HEK293T (cell line): ENCODE measurements around the gene PRKG1.

Experiments used
- CTCF ChIA-PET: fragments of 350-600 bp; formaldehyde crosslinking; extraction: SDS; loops from one replicate; lab custom pipeline; 2021; ENCODE audit warnings: antibody characterized with exemption, inconsistent platforms; lab: Yijun Ruan, JAX
- POLR2A ChIA-PET: fragments of 350-600 bp; formaldehyde crosslinking; extraction: SDS; loops from one replicate; lab custom pipeline; 2020; ENCODE audit warnings: antibody characterized with exemption, inconsistent platforms; lab: Yijun Ruan, JAX
- DNase-seq: peaks from one replicate; pipeline ENCODE4 v3.0.0; 2012; ENCODE audit warnings: mixed read lengths; ENCODE audit errors: extremely low spot score
- ARNT ChIP-seq: fragments of 450-650 bp; IDR thresholded peaks from 2 replicates; pipeline ENCODE4 v1.6.1; 2017; ENCODE audit warnings: mild to moderate bottlenecking
- BHLHE40 ChIP-seq: fragments of 450-650 bp; IDR thresholded peaks from 2 replicates; pipeline ENCODE4 v1.6.1; 2016; ENCODE audit warnings: mild to moderate bottlenecking, moderate library complexity, borderline replicate concordance
- CTBP1 ChIP-seq: fragments of 450-650 bp; IDR thresholded peaks from 2 replicates; pipeline ENCODE4 v1.6.1; 2016; ENCODE audit warnings: borderline replicate concordance
- ELF4 ChIP-seq: fragments of 450-650 bp; IDR thresholded peaks from 2 replicates; pipeline ENCODE4 v1.6.1; 2017; ENCODE audit warnings: antibody characterized with exemption
- FOXA1 ChIP-seq: fragments of 450-650 bp; IDR thresholded peaks from 2 replicates; pipeline ENCODE4 v1.6.1; 2016; ENCODE audit warnings: mild to moderate bottlenecking
- FOXK2 ChIP-seq: fragments of 450-650 bp; IDR thresholded peaks from 2 replicates; pipeline ENCODE4 v1.6.1; 2016; ENCODE audit warnings: mild to moderate bottlenecking
- FOXM1 ChIP-seq: fragments of 450-650 bp; IDR thresholded peaks from 2 replicates; pipeline ENCODE4 v1.6.1; 2017; ENCODE audit warnings: mild to moderate bottlenecking, borderline replicate concordance
- HDGF ChIP-seq: fragments of 450-650 bp; IDR thresholded peaks from 2 replicates; pipeline ENCODE4 v1.6.1; 2017; ENCODE audit warnings: antibody characterized with exemption, borderline replicate concordance
- L3MBTL2 ChIP-seq: fragments of 450-650 bp; conservative IDR thresholded peaks from 2 replicates; pipeline ENCODE4 v1.6.1; 2016; ENCODE audit warnings: mild to moderate bottlenecking
- LEF1 ChIP-seq: fragments of 450-650 bp; IDR thresholded peaks from 2 replicates; pipeline ENCODE4 v1.6.1; 2017; ENCODE audit warnings: mild to moderate bottlenecking, borderline replicate concordance
- NFRKB ChIP-seq: fragments of 450-650 bp; IDR thresholded peaks from 2 replicates; pipeline ENCODE4 v1.6.1; 2016; ENCODE audit warnings: mild to moderate bottlenecking, moderate library complexity
- SP1 ChIP-seq: fragments of 450-650 bp; IDR thresholded peaks from 2 replicates; pipeline ENCODE4 v1.6.1; 2017
- SUZ12 ChIP-seq: fragments of 450-650 bp; IDR thresholded peaks from 2 replicates; pipeline ENCODE4 v1.6.1; 2016; ENCODE audit warnings: mild to moderate bottlenecking
- TARDBP ChIP-seq: fragments of 450-650 bp; IDR thresholded peaks from 2 replicates; pipeline ENCODE4 v1.6.1; 2016
- ZNF384 ChIP-seq: fragments of 450-650 bp; IDR thresholded peaks from 2 replicates; pipeline ENCODE4 v1.6.1; 2016
- TF ChIP-seq, protein P1 (sequence below): fragments of 450-650 bp; IDR thresholded peaks from 2 replicates; pipeline ENCODE4 v1.6.1; 2016

Gene PRKG1

DNA sequence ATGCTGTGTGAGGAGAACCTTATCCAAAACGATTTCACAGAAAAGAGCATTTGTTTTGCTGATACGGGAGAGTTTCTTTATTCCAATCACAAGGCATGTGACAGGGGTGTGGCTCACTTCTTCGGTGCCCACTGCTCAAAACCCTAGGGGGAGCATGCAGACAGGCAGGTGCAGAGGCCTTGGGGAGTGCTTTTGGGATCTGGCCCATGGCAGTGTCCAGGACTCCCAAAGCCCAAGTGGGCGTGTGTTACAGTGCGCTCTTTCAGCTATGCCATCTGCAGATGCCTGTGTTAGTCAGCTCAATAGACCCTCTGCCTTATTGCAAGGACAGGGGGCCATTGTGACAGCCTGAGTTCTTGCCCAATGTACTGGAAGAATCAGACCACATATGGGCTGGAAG, 530.3 kb downstream of the PRKG1 start:
- POLR2A ChIA-PET: no interaction called here
- TF ChIP-seq HDGF: no peak
- TF ChIP-seq FOXK2: no peak
- no peak for TF ChIP-seq SP1
- TF ChIP-seq ARNT: no peak
- TF ChIP-seq FOXM1: no peak
- TF ChIP-seq NFRKB: no peak
- no peak for TF ChIP-seq FOXA1
- no peak for DNase-seq
- CTCF ChIA-PET: no interaction called here

- TF ChIP-seq SP1 (no peak), HDGF (no peak), CTBP1 (no peak), FOXM1 (no peak), ARNT (no peak), LEF1 (no peak), FOXK2 (no peak), L3MBTL2 (no peak), TARDBP (no peak), FOXA1 (no peak), NFRKB (no peak), BHLHE40 (no peak), ELF4 (no peak), ZNF384 (no peak), SUZ12 (no peak)
- TF ChIP-seq, protein P1, sequence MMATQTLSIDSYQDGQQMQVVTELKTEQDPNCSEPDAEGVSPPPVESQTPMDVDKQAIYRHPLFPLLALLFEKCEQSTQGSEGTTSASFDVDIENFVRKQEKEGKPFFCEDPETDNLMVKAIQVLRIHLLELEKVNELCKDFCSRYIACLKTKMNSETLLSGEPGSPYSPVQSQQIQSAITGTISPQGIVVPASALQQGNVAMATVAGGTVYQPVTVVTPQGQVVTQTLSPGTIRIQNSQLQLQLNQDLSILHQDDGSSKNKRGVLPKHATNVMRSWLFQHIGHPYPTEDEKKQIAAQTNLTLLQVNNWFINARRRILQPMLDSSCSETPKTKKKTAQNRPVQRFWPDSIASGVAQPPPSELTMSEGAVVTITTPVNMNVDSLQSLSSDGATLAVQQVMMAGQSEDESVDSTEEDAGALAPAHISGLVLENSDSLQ: no peak
- ChIA-PET CTCF (no interaction called here), POLR2A (no interaction called here)
- DNase-seq: no peak
Observed at GRCh38 chr10:51606825-51607462, 532.7 kb downstream of the PRKG1 start.

- no peak for DNase-seq
- ChIA-PET POLR2A (no interaction called here), CTCF (no interaction called here)
Observed at GRCh38 chr10:51607463-51607835, 533.2 kb downstream of the PRKG1 start.

GRCh38 chr10:51608211-51608610, 533.9 kb downstream of the PRKG1 start:
- ChIA-PET POLR2A (no interaction called here), CTCF (no interaction called here)
- TF ChIP-seq NFRKB (no peak), FOXK2 (no peak), BHLHE40 (no peak), FOXA1 (no peak), ARNT (no peak), FOXM1 (no peak), HDGF (no peak), ZNF384 (no peak), LEF1 (no peak), SUZ12 (no peak), L3MBTL2 (no peak)
- TF ChIP-seq, protein P1: no peak
- no peak for DNase-seq

More at GRCh38 chr10:51607463-51607835, 533.2 kb downstream of the PRKG1 start:
- TF ChIP-seq FOXA1 (no peak), FOXK2 (no peak), CTBP1 (no peak), FOXM1 (no peak), TARDBP (no peak), BHLHE40 (no peak), ELF4 (no peak), SP1 (no peak), HDGF (no peak), NFRKB (no peak), ZNF384 (no peak), LEF1 (no peak), ARNT (no peak), L3MBTL2 (no peak), SUZ12 (no peak)
- TF ChIP-seq, protein P1: no peak

DNA sequence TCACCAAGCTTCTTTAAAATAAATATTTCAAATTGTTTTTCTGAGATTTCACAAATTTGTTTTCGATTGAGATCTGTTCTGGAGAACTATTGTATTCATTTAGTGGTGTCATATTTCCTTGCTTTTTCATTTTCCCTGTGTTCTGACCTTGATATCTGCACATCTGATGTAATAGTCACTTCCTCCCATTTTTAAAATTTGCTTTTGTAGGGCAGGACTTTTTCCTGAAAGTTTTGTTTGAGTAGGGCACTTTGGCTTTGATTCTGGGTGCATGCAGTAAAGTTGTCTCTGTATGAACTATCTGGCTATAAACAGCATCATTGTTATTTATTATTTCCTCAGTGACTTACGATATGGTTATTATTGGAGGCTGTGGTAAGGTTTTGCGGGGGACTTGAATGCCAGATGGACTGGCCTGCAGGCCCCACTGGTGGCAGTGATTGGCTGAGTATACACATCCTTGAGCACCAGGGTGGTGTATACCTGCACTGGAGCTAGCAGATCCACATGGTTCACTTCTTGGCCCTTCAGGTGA, 541.5 kb downstream of the PRKG1 start:
- no peak for DNase-seq
- CTCF ChIA-PET: no interaction called here
- TF ChIP-seq LEF1 (no peak), ARNT (no peak), NFRKB (no peak), TARDBP (no peak), SP1 (no peak), BHLHE40 (no peak), L3MBTL2 (no peak), CTBP1 (no peak), FOXM1 (no peak), HDGF (no peak)
- TF ChIP-seq, protein P1: no peak
- POLR2A ChIA-PET: no interaction called here
